ENCODE measurements around the gene PIK3R3. TPM values are rescaled to one million over a fixed set of nuclear protein-coding genes. Genes with fewer than 3 reads are reported as not detected.

Gene PIK3R3
- total and polyA plus RNA-seq, 9 donors, result 8.1 to 18.3 (median 13.3) TPM

- H3K36me3 ChIP-seq (ENCODE audit: control insufficient read depth, insufficient read depth, low read length), result peaks cover 88% of the 10 kb centered on the region
- no peak overlapping the region for H3K4me3 ChIP-seq (ENCODE audit: low read length)
- no peak for DNase-seq
- H3K9me3 ChIP-seq (replicated peaks; ENCODE audit: control insufficient read depth, low read depth, low read length), result no peaks in the 10 kb centered on the region
- peaks cover under 1% of the 10 kb centered on the region for H3K4me1 ChIP-seq (ENCODE audit: control insufficient read depth, insufficient read depth, low read length)
- WGBS (ENCODE audit: insufficient coverage), result 89% methylated on average over 25 of the region's 26 CpGs
- H3K27ac ChIP-seq (ENCODE audit: low read length), result no peak overlapping the region
- no peaks in the 10 kb centered on the region for H3K27me3 ChIP-seq (ENCODE audit: control insufficient read depth, insufficient read depth, low read length)
Observed at GRCh38 chr1:46030876-46031660, 101.4 kb downstream of the PIK3R3 start.

GRCh38 chr1:46030074-46030870, 102.2 kb downstream of the PIK3R3 start:
- H3K9me3 ChIP-seq (replicated peaks; ENCODE audit: control insufficient read depth, low read depth, low read length), result no peaks in the 10 kb centered on the region
- H3K36me3 ChIP-seq (ENCODE audit: control insufficient read depth, insufficient read depth, low read length), result peaks cover 87% of the 10 kb centered on the region
- DNase-seq, result no peak
- no peaks in the 10 kb centered on the region for H3K4me1 ChIP-seq (ENCODE audit: control insufficient read depth, insufficient read depth, low read length)
- WGBS (ENCODE audit: insufficient coverage), result 91% methylated on average over 17 of the region's 18 CpGs
- H3K27me3 ChIP-seq (ENCODE audit: control insufficient read depth, insufficient read depth, low read length), result no peaks in the 10 kb centered on the region
- H3K27ac ChIP-seq (ENCODE audit: low read length), result no peak overlapping the region
- no peak overlapping the region for H3K4me3 ChIP-seq (ENCODE audit: low read length)

GRCh38 chr1:46027788-46028573, 104.4 kb downstream of the PIK3R3 start:
- no peak for DNase-seq
- H3K4me3 ChIP-seq (ENCODE audit: low read length), result no peak overlapping the region
- H3K36me3 ChIP-seq (ENCODE audit: control insufficient read depth, insufficient read depth, low read length), result peaks cover 84% of the 10 kb centered on the region
- 90% methylated on average over 1 of the region's 8 CpGs for WGBS (ENCODE audit: insufficient coverage)
- H3K4me1 ChIP-seq (ENCODE audit: control insufficient read depth, insufficient read depth, low read length), result no peaks in the 10 kb centered on the region
- H3K27me3 ChIP-seq (ENCODE audit: control insufficient read depth, insufficient read depth, low read length), result no peaks in the 10 kb centered on the region
- H3K27ac ChIP-seq (ENCODE audit: low read length), result no peak overlapping the region
- no peaks in the 10 kb centered on the region for H3K9me3 ChIP-seq (replicated peaks; ENCODE audit: control insufficient read depth, low read depth, low read length)

GRCh38 chr1:46026531-46026930, 105.9 kb downstream of the PIK3R3 start:
- 83% methylated on average over 2 of the region's 3 CpGs for WGBS (ENCODE audit: insufficient coverage)
- Histone ChIP-seq H3K4me3 (ENCODE audit: low read length) (no peak overlapping the region), H3K27me3 (ENCODE audit: control insufficient read depth, insufficient read depth, low read length) (no peaks in the 10 kb centered on the region), H3K4me1 (ENCODE audit: control insufficient read depth, insufficient read depth, low read length) (peaks cover 11% of the 10 kb centered on the region), H3K36me3 (ENCODE audit: control insufficient read depth, insufficient read depth, low read length) (peaks cover 84% of the 10 kb centered on the region), H3K27ac (ENCODE audit: low read length) (no peak overlapping the region), H3K9me3 (replicated peaks; ENCODE audit: control insufficient read depth, low read depth, low read length) (no peaks in the 10 kb centered on the region)
- DNase-seq, result no peak

GRCh38 chr1:46021046-46021996, 111.1 kb downstream of the PIK3R3 start:
- Histone ChIP-seq H3K27me3 (ENCODE audit: control insufficient read depth, insufficient read depth, low read length) (no peaks in the 10 kb centered on the region), H3K36me3 (ENCODE audit: control insufficient read depth, insufficient read depth, low read length) (peaks cover 45% of the 10 kb centered on the region), H3K4me3 (ENCODE audit: low read length) (no peak overlapping the region), H3K9me3 (replicated peaks; ENCODE audit: control insufficient read depth, low read depth, low read length) (no peaks in the 10 kb centered on the region), H3K27ac (ENCODE audit: low read length) (peak overlapping the region; percentile 42), H3K4me1 (ENCODE audit: control insufficient read depth, insufficient read depth, low read length) (peaks cover 19% of the 10 kb centered on the region)
- DNase-seq, result no peak
- WGBS (ENCODE audit: insufficient coverage), result 100% methylated on average over 1 of the region's 2 CpGs

GRCh38 chr1:46020010-46020409, 112.4 kb downstream of the PIK3R3 start:
- peak; percentile 73 for DNase-seq
- Histone ChIP-seq H3K36me3 (ENCODE audit: control insufficient read depth, insufficient read depth, low read length) (peaks cover 36% of the 10 kb centered on the region), H3K4me3 (ENCODE audit: low read length) (no peak overlapping the region), H3K27ac (ENCODE audit: low read length) (peak overlapping the region; percentile 13), H3K4me1 (ENCODE audit: control insufficient read depth, insufficient read depth, low read length) (peaks cover 19% of the 10 kb centered on the region), H3K9me3 (replicated peaks; ENCODE audit: control insufficient read depth, low read depth, low read length) (no peaks in the 10 kb centered on the region), H3K27me3 (ENCODE audit: control insufficient read depth, insufficient read depth, low read length) (no peaks in the 10 kb centered on the region)
- WGBS (ENCODE audit: insufficient coverage), result 27% methylated on average over 4 of the region's 4 CpGs

- no peak for DNase-seq
- H3K27ac ChIP-seq (ENCODE audit: low read length), result no peak overlapping the region
- 83% methylated on average over 5 of the region's 7 CpGs for WGBS (ENCODE audit: insufficient coverage)
- peaks cover 19% of the 10 kb centered on the region for H3K4me1 ChIP-seq (ENCODE audit: control insufficient read depth, insufficient read depth, low read length)
- H3K4me3 ChIP-seq (ENCODE audit: low read length), result no peak overlapping the region
- H3K36me3 ChIP-seq (ENCODE audit: control insufficient read depth, insufficient read depth, low read length), result peaks cover 34% of the 10 kb centered on the region
- H3K27me3 ChIP-seq (ENCODE audit: control insufficient read depth, insufficient read depth, low read length), result no peaks in the 10 kb centered on the region
- H3K9me3 ChIP-seq (replicated peaks; ENCODE audit: control insufficient read depth, low read depth, low read length), result no peaks in the 10 kb centered on the region
Observed at GRCh38 chr1:46019348-46019747, 113.1 kb downstream of the PIK3R3 start.

- WGBS (ENCODE audit: insufficient coverage), result 90% methylated on average over 4 of the region's 6 CpGs
Observed at GRCh38 chr1:46017876-46018503, 114.4 kb downstream of the PIK3R3 start.

GRCh38 chr1:46013581-46013980, 118.8 kb downstream of the PIK3R3 start:
- Histone ChIP-seq H3K4me3 (ENCODE audit: low read length) (no peak overlapping the region), H3K36me3 (ENCODE audit: control insufficient read depth, insufficient read depth, low read length) (peaks cover 25% of the 10 kb centered on the region), H3K27ac (ENCODE audit: low read length) (no peak overlapping the region), H3K27me3 (ENCODE audit: control insufficient read depth, insufficient read depth, low read length) (no peaks in the 10 kb centered on the region), H3K9me3 (replicated peaks; ENCODE audit: control insufficient read depth, low read depth, low read length) (no peaks in the 10 kb centered on the region), H3K4me1 (ENCODE audit: control insufficient read depth, insufficient read depth, low read length) (no peaks in the 10 kb centered on the region)
- WGBS (ENCODE audit: insufficient coverage), result 100% methylated on average over 2 of the region's 3 CpGs
- no peak for DNase-seq

More at GRCh38 chr1:46017876-46018503, 114.4 kb downstream of the PIK3R3 start:
- no peaks in the 10 kb centered on the region for H3K9me3 ChIP-seq (replicated peaks; ENCODE audit: control insufficient read depth, low read depth, low read length)
- peaks cover 21% of the 10 kb centered on the region for H3K36me3 ChIP-seq (ENCODE audit: control insufficient read depth, insufficient read depth, low read length)
- no peaks in the 10 kb centered on the region for H3K27me3 ChIP-seq (ENCODE audit: control insufficient read depth, insufficient read depth, low read length)
- DNase-seq, result no peak
- H3K27ac ChIP-seq (ENCODE audit: low read length), result no peak overlapping the region
- peaks cover 19% of the 10 kb centered on the region for H3K4me1 ChIP-seq (ENCODE audit: control insufficient read depth, insufficient read depth, low read length)
- no peak overlapping the region for H3K4me3 ChIP-seq (ENCODE audit: low read length)
